ENCODE data around the gene ANO6.
A peak's percentile ranks its signal among the peaks of the same experiment; 100 is the strongest.
"Not testable (repeated sequence)": the region's sequence is repeated elsewhere in the genome, so short reads cannot be mapped to it uniquely, and the experiment has no call there.

Gene ANO6, protein sequence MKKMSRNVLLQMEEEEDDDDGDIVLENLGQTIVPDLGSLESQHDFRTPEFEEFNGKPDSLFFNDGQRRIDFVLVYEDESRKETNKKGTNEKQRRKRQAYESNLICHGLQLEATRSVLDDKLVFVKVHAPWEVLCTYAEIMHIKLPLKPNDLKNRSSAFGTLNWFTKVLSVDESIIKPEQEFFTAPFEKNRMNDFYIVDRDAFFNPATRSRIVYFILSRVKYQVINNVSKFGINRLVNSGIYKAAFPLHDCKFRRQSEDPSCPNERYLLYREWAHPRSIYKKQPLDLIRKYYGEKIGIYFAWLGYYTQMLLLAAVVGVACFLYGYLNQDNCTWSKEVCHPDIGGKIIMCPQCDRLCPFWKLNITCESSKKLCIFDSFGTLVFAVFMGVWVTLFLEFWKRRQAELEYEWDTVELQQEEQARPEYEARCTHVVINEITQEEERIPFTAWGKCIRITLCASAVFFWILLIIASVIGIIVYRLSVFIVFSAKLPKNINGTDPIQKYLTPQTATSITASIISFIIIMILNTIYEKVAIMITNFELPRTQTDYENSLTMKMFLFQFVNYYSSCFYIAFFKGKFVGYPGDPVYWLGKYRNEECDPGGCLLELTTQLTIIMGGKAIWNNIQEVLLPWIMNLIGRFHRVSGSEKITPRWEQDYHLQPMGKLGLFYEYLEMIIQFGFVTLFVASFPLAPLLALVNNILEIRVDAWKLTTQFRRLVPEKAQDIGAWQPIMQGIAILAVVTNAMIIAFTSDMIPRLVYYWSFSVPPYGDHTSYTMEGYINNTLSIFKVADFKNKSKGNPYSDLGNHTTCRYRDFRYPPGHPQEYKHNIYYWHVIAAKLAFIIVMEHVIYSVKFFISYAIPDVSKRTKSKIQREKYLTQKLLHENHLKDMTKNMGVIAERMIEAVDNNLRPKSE

DNA sequence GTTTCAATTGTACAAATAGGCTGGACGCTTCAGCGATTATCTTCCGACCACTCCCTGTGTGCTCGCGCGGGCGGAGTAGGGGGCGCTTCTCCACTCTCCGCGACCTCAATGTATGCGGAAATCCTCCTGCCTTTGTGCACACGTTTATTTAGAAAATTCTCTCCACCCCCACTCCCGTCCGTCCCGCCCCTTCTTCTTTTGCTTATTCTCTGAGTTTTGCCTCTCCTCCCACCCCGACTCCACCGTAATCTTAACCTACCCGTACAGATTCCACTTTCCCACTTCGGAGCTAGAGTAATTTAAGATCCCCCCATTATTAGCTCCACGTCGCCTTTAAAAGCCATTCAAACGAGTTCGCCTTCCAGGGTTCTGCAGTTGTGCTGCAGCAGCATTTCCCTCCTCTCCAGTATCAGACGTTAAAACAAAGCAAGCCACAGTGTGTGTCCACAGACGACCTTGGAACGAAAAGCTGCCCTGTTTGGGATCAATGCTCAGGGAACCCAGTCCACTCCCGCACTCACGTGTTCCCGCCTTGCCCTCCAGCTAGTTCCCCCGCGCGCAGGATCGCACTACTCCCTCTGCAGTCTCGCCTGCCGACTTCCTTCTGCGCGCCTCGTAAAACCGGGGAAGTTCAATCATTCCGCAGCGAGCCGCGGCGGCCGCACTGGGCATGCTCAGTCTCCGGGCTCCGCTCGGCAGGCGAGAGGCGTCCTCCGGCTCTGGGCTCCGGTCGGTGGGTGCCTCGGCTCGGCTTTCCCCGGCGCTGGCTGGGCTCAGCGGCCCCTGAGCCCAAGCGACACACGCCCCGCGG is at the start of gene ANO6:
Gene ANO6 (plus strand): TSS at position 677 of the 811 bp plus-strand sequence. CDS start 227 bp downstream, outside the sequence.
- peak; percentile 89 for DNase-seq

DNA sequence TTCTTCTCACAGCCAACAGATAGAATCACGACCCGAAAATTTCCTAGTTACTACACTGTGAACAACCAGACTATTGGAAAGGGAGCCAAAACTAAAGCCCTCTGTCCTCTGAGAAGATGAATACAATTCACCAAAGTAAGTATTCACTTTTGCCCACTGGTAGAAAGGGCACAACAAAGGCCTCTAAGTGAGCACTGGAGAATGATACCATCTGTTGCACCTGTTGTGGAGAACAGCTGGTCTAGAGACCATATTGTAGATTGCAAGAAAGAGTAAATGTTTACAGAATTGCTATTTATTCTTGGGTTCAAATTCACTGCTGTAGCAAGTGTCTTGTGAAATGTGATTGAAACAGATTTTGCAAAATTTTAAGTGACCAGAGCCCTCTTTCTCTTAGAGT is 46.9 kb upstream of the ANO6 start:
- DNase-seq, result no peak

DNA sequence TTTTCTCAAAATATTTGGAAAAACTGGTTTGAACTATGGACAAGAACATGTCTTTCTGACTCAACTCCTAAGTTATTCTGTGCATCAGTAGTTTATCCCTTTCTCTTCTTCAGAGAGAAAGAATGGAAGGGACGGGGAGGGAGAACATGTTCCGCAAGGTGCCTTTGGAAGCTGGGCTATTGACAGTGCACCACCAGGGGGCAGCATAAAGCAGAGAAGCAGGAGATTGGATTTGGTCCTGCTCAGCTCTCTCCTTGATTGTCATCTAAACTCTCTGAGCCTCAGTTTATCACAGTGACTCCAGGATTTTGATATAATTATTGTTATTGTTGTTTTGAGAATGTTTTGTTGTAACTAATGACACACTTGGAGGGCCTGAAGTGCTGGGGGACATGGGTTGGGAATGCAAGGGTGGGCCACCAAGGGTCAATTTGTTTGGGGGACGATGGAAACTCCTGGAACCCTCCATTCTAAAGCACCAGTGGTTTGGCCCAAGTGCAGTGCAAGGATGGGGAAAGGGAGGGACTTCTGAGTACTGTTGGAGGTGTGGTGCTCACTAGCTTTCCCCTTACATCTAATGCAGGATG is 45.3 kb upstream of the ANO6 start:
- peak; percentile 81 for DNase-seq

DNA sequence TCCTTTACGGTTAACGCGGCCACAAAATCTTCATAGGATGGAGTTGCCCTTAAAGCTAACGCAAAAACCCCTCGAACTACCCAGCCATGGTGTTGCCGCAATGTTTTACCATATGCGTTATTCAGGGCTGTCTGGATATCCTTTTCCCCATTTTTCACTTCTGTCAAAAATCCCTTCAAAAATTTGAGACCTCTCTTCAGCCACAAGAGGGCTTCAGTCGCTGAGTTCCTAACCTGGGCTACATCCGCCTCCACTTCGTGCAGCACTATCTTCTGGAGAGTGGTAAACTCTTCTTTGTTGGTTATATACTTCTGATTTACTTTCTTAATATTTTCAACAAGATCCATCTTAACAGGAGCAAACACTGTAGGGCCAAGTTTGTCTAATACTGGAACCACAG is 42.6 kb upstream of the ANO6 start:
- DNase-seq, result not testable (repeated sequence)

DNA sequence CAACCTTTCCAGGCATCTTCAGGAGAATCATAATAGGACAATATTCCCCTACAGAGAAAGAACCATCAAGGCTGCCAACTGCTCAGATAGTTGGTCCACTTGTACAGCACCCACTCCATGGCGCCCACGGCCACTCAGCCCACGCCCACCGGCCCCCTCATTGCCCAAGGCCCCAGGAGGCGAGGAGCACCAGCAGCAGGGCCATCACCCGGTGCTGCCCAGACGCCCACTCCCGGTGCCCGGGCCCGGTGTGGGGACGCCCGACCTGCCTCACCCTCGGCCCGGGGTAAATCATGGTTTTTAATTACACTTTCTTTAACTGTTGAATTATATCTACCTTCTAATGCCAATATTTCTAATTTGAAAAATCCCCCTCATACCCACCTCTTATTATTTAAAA is 41.3 kb upstream of the ANO6 start:
- DNase-seq, result no peak

DNA sequence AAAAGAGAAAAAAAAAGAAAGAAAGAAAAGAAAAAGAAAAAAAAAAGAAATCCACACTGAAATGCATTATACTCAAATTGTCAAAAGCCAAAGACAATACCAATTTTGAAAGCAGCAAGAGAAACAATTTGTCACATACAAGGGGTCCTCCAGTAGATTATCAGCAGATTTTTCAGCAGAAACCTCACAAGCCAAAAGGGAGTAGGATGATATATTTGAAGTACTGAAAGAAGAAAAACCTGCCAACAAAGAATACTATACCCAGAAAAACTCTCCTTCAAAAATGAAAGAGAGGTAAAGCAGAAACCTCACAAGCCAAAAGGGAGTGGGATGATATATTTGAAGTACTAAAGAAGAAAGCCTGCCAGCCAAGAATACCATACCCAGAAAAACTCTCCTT is 37.1 kb upstream of the ANO6 start:
- no peak for DNase-seq

DNA sequence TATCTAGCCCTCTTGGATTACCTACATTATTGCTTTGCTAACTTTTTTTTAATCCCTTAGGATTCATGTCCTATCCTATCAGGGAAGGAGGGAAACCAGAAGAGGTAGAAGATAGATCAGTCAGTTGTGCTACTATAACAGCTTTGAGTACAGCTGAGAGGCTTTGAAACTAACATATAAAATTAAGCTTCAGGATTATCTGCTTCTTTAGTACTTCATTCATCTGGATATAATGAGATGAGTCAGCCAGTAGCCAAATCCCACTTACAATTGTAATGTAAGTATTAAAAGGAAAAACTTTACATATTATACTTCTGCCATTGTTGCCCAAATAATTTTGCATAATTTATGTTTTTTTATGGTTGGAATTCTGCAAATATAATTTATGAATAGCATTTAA is 33.4 kb upstream of the ANO6 start:
- DNase-seq, result no peak

DNA sequence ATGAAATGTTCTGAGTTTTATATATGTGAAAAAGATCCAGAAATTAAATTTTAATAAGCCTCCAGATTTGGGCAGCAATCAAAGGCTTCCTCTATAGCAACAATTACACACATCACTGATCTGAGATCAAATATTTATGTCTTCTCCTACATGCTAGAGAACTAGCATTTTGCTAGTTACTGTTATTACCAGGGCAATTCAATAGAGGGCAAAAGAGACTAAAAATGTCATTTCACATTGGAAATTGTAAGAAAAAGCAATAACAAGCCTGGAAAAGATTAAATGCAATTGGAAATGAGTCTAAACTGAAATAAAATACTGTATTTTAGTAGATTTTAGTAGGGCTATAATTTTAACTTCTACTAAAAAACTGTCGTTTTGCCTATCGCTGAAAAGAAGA is 32.6 kb upstream of the ANO6 start:
- DNase-seq, result no peak

DNA sequence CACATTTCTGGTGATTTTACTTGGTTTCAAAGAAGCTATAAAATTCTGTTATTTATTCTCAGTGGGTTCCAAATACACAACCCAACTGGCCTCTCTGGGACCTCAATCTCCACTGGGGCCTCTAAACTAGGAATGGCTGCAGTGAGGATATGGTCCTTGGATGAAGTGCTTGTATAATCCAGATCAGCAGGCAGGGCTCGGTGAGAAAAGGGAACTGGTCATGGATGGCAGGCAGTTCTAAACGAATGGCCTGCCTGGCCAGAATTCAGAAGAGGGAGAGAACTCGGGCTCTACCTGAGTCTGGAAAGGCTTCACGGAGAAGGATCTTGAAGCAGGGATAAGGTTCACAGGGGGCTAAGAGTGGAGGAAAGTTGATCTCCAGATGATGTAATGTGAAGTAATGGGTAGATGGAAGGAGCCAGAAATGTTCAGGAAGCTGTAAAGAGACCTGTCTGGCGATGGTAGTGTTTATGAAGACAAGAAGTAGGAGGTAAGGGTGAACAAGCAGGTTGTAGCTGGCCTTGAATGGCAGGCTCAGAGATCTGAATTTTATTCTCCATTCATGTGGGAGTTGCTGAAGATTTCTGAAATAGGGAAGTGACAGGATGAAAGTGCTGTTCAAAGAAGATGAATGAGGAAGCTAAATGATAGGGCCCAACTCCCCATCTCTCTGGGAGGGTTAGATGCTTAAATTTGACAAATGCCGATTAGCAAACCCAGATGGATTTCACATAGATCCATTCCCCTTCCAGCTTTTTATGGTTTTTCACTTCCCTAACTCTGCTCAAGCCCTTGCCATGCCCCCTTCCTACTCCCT is 31.5 kb upstream of the ANO6 start:
- no peak for DNase-seq

DNA sequence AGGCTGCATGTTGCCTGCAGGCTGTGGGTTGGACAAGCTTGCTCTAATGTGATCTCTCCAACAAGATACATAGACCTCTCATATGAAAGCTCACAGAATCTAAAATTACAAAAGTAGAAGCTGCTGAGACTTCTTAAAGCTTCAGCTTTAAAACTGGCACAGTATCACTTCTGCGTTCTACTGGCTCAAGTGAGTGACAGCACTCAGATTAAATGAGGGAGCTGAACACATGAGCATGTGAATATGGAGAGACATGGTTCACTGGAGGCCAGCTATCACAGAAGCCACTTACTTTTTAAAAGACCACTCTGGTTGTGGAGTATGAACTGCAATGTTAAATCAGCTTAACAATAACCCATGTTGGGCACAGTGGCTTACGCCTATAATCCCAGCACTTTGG is 29.1 kb upstream of the ANO6 start:
- DNase-seq, result no peak

DNA sequence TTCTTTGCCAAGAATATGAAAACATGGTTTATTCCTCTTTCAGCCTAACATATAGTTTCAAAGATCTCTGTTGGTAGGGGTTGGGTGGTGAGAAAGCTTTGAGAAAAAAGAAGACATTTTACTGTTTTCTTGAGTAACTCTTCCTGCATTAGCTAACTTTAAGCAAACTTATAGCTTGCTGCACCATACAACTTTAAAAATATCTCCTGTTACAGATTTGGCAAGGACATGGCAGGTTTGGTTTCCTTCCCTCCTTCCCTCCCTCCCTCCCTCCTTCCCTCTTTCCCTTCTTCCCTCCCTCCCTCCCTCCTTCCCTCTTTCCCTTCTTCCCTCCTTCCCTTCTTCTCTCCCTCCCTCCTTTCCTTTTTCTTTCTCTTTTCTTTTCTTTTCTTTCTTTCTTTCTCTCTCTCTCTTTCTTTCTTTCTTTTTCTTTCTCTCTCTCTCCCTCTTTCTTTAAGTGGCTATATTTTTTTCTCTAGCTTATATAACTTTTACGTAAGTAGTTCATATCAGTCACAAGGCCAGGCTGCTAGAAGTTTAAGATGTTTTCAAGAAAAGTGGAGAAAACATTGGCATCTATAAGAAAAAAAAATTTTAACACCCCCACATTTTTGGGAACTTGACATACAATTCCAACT is 26.0 kb upstream of the ANO6 start:
- DNase-seq, result no peak

DNA sequence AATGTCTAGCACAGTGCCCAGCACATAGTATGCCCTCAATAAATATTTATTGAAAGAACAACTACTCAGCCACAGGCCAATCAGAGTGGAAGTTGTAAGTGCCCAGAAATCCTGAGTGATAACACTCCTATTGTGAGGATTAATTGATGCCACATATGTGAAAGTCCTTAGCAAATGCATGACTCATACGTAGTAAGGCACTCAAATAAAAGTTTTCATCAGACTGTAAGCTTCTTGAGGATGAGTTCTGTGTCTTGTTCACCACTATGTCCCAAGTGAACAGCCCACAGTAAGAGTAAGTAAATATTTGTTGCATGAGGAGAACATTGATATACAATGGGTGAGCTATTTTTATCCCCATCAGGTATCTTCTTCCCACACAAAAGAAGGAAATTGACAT is 24.7 kb upstream of the ANO6 start:
- DNase-seq, result peak; percentile 27

DNA sequence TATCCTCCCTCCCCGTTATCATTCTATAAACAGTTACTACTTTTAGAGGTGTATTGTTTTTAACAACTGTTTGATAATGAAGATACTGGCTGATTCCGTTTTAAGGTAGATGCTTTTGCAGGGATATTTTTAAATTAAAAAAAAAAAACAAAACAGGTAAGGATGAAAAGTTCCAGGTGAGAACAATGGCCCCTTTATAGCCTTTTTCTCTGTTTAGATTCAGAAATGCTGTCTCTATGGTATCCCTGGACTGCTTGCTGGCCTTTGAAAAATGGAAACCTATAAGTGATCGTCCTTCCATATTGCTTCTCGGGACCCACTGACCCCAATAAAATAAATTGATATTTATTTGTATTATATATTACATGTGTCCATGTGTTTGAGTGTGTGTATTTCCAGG is 23.2 kb upstream of the ANO6 start:
- no peak for DNase-seq

DNA sequence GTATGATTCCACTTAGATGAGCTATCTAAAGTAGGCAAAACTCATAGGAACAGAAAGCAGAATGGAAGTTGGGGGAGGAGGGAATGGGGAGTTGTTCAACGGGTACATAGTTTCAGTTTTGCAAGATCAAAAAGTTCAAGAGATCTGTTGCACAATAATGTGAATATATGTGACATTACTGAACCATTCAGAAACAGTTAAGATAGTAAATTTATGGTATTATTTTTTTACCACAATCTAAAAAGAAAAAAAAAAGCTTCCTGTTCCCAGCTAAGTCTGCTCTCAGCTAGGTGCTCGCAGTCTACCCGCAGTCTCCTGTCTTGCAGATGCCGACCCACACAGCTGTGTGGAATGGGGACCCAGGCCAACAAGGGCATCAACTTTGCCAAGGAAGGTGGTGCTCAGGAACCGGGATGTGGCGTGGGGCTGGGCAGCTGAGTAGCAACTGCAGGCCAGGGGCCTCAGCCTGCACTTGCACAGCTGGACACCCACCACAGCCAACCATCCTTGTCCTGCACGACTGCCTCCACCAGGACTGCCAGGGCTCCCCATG is 15.3 kb upstream of the ANO6 start:
- peak; percentile 47 for DNase-seq

DNA sequence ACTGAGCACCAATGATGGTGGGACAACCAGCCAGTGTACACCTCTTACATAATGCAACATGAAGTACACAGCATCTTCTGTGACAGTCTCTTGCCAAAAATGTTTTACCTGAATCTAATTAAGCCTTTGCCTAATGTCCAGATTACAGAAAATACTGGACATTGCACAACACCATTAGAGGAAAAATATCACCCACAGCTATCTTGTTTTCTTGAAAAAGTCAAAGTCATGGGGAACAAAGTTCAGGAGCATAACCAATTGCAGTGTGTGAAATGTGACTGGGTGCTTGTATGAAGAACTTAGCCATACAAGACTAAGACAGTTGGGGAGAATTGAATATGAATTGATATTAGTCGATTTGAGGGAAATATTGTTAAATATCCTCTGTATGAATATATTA is 12.1 kb upstream of the ANO6 start:
- no peak for DNase-seq

DNA sequence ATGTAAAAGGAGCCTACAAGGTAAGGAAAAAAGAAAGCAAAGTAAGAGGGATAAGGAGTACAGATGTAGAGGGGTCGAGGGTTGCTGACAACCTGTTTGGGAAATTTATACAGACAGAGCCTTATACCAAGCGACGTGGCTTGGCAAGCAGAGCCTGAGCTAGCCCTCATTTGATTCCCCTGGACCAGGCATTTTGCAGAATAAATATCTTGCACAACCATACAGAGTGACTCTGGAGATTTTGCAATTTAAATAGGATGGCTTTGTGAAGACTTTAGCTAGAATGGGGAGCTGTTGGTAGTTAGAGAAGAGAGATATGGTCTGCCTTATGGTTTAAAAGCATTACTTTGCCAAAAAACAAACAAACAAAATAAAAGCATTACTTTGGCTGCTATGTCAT is 11.1 kb upstream of the ANO6 start:
- no peak for DNase-seq

DNA sequence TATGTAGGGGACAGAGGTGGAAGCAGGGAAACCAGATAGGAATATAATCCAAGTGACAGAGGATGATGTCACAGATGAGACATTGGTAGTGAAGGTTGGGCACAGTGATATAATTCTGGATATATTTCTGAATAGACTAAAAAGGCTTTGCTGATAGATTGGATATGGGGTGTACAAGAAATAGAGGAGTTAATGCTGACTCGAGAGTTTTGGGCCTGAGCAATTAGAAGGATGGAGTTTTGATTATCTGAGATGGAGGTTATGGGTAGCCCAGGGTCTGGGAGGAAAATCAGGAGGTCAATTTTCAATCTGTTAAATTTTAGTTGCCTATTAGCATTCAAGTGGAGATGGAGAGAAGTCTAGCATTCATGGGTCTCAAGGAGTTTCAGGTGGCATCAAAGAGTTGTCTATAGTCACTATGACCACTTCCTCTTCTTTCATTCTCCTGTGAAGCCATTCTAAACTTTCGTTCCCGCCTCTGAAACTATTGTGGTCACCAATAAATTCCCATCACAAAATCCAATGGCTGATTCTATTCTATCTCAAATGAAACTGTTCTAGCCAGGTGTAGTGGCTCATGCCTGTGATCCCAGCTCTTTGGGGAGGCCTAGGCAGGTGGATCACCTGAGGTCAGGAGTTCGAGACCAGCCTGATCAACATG is 10.6 kb upstream of the ANO6 start:
- peak; percentile 7 for DNase-seq

DNA sequence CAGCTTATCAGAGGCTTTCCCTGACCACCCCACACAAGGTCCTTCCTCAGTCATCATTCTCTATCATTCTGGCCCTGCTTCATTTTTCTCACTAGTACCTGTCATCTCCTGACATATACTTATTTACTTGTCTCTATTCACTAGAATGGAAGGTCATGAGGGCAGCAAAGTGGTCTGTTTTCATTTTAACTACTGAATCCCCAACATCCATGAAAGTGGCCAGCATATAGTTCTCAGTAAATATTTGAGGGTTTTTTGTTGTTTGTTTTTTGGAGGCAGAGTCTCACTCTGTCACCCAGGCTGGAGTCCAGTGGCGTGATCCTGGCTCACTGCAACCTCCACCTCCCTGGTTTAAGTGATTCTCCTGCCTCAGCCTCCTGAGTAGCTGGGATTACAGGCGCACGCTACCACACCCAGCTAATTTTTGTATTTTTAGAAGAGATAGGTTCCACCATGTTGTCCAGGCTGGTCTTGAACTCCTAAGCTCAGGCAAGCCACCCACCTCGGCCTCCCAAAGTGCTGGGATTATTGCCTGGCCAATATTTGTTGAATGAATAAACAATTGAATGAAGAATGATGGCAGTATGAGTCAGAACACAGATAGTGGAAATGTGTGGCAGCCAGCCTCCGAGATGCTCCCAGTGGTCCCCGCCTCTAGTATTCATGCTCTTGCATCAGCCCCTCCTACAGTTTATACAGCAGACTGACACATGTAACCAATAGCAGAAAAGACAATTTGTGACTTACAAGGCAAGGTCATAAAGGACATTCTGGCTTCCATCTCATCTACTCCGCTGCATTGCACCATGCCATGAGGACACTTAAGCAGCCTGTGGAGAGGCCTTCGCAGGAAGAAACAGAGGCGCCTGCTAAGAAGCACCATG is 7.0 kb upstream of the ANO6 start:
- DNase-seq, result no peak

DNA sequence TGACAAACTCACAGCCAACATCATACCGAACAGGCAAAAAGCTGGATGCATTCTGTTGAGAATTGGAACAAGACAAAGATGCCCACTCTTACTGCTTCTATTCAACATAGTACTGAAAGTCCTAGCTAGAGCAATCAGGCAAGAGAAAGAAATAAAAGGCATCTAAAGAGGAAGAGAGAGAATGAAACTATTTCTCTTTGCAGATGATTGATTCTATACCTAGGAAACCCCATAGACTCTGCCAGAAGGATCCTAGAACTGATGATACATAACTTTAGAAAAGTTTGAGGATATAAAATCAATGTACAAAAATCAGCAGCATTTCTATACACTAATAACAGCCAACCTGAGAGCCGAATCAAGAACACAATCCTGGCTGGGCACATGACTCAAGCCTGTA is 6.1 kb upstream of the ANO6 start:
- DNase-seq, result no peak
